CD4-positive, alpha-beta T cell treated with Interleukin-15 for 1 hour (primary cell): Measurements from ENCODE around the gene PARD3.
"Not testable (repeated sequence)": the region's sequence is repeated elsewhere in the genome, so short reads cannot be mapped to it uniquely, and the experiment has no call there.

ENCODE experiments used
- DNase-seq: peaks from one replicate; pipeline ENCODE4 v3.0.0-alpha.2; 2020

The PARD3 gene

DNA sequence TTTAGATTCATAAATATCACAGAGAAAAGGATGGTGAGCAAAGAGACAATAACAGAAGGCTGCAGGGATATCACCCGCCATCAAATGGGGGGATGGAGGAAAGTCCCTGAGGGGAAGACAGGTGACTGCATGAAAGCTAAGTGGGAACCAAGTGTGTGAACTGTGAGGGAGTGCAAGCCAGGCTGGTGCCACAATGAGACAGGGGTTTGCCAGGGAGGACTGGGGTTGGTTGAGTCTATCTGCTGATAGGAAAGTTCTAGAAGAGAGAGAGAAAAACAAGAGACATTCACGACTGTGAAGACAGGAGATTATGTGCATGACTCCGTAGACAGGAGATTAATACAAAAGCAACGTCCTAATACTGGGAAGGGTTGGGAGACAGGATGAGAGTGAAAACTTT is 376.4 kb downstream of the PARD3 start:
- DNase-seq, result no peak

DNA sequence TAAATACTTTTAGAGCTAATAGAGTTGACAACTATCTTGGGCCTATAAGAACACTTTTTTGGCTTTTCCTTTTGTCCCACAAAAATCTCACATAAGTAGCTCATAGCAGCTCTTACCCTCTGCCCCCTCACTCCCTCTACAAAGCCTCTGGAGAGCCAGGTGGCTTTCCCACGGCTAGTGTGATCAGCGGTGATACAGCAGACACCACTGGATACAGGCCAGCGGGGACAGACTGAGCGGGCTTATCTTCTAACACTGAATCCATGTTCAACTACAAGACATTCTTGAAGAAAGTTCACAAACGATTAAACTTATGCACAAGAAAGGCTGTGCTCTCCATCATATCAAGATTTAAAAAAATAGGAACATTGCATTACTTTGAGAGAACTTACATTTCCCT is 377.2 kb downstream of the PARD3 start:
- no peak for DNase-seq

DNA sequence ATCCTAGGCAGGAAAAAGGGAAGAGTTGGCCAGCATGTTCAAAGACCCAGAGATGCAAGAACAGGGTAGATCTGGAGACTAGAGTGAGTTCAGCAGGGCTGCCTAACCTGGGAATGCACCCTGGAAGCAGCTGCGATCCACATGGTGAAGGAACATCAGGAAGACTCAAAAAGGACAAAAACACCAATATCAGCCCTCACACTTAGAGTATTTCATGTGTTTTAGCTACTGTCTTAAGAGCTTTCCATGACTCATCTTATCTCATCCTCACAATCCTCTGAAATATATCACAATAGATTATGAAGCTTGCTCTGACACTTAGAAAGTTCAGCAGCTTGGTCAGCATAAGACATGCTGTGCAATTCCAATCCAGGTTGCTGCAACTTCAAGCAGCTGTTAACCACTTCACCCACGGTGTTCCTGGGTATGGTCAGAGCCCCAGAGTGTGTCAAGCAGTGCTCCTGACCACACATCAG is 380.9 kb downstream of the PARD3 start:
- no peak for DNase-seq

DNA sequence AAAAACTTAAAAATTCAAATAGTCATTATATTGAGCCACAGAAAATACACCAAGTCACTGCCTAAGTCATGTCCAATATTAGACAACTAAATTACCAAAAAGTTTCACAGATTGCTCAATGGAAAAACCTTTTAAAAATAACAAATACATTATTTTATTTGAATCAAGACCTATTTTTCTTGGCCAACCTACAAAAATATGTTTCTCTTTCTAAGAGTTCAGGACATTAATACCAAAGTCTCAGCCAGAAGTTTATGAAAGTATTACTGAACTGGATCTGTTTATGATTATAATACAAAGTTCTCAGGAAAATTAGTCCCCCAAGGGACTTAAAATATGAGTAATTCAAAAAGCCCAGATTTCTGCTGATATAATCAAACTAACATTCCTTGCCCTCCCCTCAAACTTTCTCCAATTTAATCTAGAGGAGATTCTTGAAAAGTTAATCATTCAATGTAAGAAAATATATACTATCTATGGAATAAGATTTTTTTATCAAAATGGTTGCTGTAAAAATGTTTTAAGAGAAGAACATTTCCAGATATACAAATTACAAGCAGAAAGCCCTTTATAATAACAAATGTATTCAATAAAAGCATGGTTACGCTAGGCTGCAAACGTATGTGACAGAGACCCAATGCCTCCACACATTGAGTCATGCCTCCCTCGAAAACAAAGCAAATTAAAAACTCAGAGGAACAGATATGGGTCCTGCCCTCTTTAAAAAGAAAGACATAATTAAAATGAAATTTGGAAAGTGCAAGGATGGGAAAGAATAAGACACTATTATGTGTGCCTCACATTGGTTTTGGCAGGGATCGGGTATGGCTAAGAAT is 381.6 kb downstream of the PARD3 start:
- DNase-seq, result no peak

DNA sequence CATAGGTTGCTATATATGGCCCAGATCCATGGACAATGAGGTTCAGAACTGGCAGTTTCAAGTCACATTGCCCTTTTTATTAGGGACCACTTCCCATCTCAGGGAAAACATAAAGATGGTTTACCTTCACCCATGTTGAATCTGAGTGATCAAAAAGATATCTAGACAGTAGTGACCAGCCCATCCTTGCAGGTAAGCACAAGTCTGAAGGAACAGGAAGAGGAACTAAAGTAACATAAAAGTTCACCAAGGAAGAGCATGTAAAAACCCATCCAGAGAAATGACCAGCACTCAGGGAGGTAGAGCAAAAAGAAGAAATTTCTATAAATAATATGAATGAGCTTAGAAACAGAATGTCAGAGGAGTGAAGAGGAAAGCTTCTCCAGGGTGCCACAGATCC is 382.5 kb downstream of the PARD3 start:
- no peak for DNase-seq

DNA sequence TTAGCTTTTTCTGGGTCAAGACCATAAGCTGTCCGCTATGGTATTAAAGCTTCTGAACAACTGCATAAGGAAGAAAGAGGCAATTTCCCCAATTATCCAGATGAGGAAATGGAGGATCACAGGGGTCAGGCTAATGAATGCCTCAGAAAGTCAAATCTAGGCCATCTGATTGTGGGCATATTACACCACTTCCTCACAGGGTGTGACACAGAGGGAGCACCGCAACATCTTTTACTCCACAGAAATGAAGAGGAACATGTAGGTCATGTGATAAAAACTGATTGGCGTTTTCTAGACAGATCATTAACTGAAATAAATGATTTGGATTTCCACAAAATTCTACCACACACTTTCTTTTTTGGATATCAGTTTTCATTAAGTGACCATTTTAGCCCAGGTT is 384.4 kb downstream of the PARD3 start:
- no peak for DNase-seq

DNA sequence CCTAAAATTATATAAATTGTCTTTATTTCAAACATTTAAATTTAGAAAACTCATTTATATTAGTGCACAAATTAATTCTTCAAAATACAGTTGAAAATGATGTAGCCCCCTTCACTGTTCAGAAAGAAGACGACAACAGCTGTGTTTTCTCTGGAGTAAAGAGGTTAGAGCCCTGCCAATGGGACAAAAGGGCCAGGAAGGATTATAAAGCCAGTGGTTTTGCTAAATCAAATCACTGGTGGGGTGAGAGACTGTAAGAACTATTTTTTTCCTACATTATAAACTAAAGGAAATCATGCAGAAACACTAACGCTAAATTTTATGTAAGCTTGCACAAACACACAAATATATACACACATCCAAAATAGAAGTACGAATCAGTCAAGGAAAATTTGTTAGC is 386.6 kb downstream of the PARD3 start:
- DNase-seq, result no peak

DNA sequence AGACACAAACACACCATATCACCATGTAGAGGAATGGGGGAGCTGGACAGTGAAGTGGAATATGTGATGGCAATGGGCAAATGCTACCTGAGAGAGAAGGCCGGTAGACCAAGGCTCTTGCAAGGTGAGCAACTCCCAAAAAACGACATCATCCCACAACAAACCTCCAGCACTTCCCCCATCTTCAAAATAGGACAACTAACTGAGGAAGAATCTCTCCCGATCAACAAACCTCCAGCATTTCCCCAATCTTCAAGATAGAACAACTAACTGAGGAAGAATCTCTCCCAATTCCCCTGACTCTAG is 387.2 kb downstream of the PARD3 start:
- DNase-seq, result no peak

DNA sequence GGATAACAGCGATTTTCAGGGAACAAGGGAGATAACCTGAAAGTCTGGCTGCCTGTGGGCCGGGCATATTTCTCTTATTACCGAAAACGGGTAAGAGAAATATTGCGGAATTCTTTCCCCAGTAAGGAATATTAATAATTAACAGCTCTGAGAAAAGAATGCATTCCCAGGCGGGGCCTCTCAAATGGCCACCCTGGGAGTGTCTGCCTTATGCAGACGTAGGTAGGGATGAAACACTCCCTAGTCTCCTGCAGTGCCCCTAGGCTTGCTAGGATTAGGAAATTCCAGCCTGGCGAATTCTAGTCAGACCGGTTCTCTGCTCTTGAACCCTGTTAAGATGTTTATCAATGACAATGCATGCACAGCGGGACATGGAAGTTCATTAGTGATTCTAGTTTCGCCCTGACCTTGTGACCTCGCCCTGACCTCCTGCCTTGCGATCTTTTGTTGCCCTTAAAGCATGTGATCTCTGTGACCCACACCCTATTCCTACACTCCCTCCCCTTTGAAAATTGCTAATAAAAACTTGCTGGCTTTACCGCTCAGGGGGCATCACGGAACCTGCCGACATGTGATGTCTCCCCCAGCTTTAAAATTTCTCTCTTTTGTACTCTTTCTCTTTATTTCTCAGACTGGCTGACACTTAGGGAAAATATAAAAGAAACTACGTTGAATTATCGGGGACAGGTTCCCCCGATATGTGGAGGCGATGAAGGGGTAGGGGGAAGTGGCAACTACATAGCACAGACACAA is 387.8 kb downstream of the PARD3 start:
- not testable (repeated sequence) for DNase-seq

DNA sequence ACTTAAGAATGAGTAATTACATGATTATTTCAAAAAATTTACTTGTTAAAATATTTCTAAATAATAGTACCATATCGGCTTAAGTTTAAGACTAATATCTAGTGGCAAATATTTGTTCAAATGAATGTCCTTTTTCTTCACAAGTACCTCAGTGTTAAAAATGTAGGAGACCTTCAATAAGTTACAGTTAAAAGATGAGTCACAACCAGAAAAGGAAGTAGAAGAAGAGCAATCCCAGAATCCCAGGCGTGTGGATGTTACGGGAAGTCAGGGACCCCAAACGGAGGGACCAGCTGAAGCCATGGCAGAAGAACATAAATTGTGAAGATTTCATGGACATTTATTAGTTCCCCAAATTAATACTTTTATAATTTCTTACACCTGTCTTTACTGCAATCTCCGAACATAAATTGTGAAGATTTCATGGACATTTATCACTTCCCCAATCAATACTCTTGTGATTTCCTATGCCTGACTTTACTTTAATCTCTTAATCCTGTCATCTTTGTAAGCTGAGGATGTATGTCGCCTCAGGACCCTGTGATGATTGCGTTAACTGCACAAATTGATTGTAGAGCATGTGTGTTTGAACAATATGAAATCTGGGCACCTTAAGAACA is 388.4 kb downstream of the PARD3 start:
- not testable (repeated sequence) for DNase-seq

DNA sequence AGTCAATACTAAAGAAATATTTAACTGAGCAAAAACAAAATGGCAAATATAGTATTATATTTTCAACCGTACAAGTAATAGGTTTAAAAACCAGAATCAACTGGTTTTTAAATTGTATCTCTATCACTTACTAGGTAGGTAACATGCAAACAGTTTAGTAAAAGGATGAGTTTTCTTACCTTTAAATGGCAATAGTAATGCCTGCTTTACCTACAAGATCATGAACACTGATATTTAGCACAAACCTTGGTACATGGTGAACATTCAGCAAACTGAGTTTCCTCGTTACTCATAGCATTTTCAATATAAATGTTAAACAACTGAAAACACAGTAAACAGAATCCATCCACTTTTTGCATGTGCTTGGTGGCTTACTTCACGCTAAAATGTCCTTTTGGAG is 389.1 kb downstream of the PARD3 start:
- DNase-seq, result no peak

DNA sequence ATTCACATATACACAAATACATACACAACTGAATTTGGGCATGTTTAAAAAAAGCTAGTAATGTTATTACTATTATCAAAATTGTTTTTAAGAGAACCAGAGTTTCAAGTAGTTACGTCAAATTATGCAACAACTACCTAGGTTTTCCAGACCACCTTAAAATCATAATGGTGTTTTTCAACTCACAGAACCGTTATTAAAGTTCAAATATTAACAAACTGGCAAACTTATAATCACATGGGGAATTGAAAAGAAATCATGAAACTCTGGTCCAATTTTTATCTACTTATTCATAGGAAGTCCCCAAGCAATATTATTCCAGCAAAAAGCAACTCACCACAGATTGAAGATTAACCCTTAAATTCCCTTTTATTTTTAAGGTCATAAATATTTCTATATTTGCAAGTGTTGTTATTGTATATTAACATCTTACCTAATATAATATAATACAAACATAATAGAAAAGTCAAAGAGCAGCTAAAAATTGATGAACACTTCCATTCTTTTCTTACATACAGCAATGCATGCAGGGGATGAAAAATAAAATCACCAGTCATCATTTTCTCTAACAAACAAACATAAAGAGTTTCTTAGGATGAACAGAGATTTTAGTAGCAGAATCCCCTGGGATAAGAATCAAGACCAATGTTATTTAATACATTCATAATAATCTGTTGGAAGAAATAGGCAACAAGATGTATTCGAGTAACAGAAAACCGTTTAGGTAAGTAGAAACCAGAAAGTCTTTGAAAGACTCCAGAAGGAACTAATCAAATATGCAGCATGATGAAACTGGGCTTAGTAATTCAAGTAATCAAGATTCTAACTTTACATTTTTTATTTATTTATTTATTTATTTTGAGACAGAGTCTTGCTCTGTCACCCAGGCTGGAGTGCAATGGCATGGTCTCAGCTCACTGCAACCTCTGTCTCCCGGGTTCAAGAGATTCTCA is 391.1 kb downstream of the PARD3 start:
- DNase-seq, result no peak

DNA sequence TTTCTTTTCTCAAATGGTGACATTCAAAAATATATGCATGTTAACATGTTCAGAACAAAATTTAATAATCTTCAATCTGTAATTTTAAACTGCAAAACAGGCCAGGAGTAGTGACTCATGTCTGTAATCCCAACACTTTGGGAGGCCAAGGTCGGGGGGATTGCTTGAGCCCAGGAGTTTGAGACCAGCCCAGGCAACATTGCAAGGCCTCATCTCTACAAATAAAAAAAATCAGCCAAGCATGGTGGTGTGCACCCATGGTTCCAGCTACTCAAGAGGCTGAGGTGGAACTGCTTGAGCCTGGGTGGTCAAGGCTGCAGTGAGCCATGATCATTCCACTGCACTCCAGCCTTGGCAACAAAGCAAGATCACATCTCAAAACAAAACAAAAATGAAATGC is 394.3 kb downstream of the PARD3 start:
- DNase-seq, result no peak

DNA sequence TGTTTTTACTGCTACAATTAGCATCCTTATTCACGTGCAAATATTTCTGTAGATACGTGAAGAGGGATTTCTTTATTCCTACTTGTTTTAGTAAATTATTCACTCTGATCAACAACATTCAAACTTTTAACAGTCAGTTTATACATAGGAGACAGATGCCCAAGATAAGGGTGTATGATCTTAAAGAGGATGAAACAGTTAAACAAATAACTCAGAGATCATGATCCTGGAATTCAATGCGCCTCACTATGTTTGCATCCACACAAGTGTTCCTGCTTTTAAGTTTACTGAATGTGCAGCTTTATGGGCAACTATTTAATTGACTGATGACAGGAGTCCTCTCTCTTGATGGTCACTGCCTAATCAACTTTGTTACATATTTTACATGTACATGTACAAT is 394.8 kb downstream of the PARD3 start:
- DNase-seq, result no peak

DNA sequence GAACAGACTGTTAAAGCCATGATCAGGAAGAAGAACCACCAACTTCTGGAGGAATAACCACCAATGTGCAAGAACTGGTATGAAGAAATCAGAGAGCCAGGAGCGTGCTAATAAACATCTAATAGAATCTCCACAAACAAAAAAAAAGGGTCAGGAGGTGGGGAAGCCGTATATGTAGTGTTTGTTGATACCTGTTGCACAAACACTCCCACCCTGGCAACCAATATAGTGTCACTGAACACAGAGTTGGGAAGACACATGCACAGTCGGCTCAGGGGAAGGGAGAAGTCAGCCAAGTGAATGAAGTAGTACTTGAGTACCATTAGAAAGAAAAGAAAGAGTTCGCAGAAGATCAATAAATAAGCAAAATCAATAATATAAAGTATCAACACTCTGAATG is 400.1 kb downstream of the PARD3 start:
- no peak for DNase-seq

DNA sequence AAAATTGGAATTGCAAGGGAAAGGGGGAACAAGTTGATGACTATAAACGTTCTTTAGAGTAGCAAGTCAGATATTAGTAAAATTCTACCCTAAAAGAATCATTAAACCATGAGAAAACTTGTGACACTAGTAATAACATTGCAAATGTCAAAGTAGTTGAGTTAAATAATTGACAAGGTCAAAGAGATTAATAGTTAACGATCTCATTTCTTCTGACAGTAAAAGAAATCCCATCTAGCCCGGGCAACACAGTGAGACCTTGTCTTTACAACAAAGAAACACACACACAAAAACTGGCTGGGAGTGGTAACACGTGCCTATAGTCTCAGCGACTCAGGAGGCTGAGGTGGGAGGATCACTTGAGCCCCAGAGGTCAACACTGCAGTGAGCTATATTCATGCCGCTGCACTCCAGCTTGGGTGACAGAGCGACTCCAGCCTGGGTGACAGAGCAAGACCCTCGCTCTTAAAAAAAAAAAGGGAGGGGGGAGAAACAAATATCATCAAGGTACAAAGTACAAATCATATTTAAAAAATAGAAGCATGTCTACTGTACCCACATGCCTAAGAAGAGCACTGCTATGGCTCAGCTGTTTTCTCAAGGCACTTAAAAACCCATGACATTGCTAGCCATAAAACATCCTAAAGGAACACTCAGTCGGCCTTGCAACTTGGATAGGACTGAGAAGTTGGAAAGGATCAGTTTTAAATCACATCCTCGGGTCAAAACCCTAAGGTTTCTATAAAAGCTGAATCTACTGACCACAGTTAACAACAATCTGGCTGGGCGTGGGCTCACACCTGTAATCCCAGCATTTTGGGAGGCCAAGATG is 401.1 kb downstream of the PARD3 start:
- no peak for DNase-seq

DNA sequence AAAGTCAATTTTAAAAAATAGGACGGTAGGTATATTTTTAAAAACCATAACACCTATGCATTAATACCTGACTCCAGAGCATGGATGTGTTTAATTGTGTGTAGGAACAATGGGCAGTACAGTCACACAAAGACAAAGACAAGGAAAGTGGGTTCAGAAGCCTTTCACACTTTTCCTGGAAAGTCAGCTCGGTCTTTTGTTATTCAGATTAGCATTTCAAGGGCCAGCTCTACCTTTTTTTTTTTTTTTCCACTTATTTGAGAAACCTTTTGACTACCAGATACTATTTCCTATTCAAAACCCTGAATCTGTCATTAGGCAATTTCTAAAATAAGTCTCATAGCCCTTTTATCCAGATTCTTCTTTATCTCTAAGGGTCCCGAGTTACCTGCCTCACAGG is 401.9 kb downstream of the PARD3 start:
- no peak for DNase-seq

DNA sequence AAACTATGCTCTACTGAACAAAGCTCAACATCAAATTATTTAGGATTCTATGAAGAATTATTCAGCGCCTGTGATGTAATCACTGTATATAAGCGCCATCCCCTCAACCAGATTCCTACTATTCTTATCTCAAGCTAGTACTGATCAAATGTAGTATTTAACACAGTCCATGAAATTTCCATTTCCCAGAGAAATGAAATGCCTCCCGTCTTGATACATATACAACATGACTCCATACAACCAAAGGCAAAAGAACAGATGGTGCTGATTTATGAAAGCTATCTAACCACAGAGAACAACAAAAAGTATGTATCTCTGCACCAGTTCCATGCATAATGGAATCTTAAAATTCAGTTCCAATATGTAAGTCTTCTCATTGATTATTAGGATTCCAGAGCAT is 406.1 kb downstream of the PARD3 start:
- no peak for DNase-seq

DNA sequence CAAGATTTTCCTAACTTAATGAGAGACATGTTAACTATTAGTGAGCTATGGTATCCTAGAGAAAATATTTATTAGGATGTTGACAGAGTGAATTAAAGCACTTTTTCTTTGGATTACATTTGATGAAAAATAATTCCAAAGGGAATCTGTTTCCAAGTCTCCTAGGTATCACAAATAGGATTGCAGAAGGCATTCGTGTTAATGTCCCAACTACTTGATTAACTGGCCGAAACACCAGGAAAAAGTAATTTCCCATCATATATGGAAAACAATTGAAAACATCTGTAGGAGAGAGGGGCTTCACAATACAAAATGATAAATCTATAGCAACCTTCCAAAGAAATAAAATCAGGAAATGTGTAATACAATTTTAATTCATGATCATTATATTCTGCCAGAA is 406.7 kb downstream of the PARD3 start:
- DNase-seq, result no peak

DNA sequence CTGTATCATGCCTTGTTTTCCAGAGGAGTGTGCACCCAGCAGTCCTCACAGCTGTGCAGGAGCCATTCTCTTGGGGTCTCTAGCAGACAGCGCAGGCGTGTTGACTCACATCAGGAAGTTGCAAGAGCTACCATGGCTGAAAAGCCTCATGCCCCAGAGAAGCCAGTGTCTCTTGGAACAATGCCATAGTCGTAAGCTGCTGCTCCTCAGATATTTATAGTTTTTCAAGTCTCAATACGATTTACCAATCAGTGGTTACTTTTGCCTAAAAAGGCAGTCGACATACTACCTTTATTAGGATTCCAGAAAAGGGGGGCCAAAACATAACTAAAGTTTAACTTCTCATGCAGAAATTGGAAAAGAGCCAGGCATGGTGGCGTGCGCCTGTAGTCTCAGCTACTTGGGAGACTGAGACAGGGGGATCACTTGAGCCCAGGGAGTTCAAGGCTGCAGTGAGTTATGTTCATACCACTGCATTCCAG is 407.7 kb downstream of the PARD3 start:
- no peak for DNase-seq

DNA sequence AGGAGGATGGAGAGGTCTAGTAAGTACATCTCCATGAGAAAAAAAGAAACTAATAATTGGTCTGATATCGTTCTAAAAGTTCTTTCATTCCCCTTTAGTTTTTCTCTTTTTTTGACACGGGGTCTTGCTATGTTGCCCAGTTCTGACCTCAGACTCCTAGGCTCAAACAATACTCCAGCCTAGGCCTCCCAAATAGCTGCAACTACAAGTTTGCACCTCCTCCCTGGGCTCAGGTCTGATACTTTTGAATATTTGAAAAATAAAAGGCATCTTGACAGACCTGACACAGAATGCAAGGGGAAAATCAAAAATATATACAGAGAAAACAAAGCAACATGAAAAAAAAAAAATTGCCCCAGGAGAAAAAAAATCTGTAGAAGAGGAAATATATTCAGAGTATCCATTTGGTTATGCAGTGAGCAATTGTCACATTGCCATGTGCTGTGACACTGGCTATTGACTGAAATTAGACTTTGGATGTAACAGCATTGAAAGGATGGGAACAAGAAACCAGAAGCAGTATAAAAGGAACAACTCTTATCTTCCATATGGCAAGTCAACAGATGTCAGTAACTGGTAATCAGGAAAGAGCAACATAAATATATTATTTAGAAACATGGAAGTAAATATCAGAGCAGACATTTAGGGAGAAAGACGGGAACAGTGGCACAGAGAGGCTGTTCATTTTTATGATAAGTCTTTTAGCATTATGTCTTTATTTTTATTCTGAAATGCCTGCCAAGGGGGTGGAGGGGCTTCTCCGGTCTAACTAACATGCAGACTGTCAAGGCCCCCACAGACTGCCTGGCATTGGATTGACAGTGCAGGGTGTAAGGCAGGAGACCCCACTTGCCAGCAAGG is 408.4 kb downstream of the PARD3 start:
- no peak for DNase-seq
